RKO (cell line): ENCODE data around the gene LUZP2.
A peak's percentile ranks its signal among the peaks of the same experiment; 100 is the strongest.
"Not testable (repeated sequence)": the region's sequence is repeated elsewhere in the genome, so short reads cannot be mapped to it uniquely, and the experiment has no call there.

Experiments used
- DNase-seq: peaks from one replicate; pipeline ENCODE4 v3.0.0-alpha.2; 2016; ENCODE audit warnings: low spot score

LUZP2 gene

DNA sequence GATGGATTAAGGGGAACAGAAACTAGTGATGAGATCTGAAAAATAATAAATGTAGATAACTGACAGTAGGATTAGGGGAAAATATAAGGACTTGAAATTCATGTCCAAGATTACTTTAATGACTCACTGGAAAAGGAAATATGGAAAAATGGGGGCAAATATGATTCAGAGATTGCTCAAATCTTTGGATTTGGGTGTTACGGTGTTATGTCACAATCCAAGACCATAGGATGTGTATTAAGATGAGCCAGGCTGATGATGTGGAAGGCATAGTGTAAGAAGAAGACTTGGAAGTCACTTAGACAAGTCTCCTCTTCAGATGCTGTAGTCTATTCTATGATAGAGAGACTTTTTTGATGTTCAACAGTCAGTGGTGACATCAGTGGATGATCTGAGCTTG, 323.7 kb downstream of the LUZP2 start:
- DNase-seq, result peak; percentile 0

DNA sequence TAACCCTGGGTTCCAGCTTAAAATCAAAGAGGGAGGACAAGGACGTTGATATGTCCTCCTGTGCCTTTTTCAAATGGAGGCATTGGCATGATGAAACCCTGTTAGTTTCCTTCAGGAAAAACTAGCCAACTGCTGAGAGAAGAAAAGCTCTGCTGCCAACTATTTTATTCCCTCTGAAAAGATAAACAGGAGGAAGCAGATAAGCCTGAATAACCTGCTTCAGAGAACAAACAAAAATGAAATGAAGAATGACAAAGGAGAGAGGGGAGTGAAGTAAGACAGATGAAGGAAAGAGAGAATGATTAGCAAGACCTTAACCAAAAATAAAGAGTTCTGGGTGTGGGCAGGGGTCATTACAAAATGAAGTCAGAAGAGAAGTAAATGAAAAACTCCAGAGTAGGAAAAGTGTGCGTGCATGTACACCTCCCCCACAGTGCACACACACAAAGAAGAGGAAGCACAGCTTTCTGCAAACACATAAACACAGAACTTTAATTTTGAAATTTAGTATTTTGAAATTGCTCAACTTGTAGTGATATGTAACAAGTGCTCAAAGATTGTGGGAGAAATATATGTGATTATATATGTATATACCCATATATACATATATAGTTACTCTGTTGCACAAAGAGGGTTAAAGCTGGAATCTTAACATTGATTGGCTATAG, 332.2 kb downstream of the LUZP2 start:
- DNase-seq, result no peak

DNA sequence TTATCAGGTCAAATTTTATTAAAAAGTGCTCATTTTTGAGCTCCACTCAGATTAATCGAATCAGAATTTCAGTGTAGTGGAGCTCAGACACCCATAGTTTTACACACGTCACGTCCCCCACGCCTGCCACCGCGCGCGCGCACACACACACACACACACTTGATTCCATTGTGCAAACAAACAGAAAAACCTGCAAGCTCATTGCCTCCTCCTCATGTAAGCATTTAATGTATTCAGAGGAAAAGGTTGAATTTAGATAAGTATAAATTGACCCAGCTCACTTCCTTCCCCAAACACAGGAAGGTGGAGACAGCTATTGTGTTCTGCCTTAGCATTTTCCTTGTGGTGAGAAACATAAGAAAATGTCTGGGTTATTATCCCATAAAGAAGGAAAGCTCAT, 336.7 kb downstream of the LUZP2 start:
- no peak for DNase-seq

DNA sequence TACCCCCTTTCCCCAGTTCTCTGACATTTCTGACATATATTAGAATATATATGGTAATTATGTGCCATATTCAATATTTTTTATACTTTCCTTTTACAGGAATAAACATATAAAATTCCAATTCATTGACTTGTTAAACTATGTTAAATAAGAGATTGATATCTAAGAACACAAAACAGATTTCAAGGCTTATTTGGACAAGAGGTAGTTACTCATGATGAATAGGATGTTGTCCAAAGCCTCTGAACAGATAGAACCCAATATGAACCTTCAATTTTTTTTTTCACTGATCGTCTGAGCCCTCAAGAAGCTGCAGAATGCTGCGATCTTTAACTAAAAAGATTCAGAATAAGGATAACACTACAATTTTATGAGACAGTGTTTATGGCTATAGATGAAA, 340.3 kb downstream of the LUZP2 start:
- no peak for DNase-seq

DNA sequence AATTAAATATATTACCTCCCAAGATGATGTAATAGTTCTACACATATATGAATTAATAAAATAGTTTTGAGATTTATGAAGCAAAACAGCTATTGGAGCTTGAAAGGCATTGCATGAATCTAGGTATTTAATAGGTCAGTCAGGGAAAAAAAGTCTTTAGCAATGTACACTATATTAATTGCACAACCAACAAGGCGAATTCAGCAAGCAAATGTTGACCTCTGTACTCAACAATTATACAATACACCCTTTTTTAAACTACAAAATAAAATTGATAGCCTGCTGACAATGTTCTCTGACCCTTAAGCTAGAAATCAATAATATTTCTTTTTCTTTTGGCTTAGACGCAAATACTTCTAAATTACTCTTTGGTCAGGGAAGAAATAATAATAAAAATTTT, 345.5 kb downstream of the LUZP2 start:
- DNase-seq, result no peak

DNA sequence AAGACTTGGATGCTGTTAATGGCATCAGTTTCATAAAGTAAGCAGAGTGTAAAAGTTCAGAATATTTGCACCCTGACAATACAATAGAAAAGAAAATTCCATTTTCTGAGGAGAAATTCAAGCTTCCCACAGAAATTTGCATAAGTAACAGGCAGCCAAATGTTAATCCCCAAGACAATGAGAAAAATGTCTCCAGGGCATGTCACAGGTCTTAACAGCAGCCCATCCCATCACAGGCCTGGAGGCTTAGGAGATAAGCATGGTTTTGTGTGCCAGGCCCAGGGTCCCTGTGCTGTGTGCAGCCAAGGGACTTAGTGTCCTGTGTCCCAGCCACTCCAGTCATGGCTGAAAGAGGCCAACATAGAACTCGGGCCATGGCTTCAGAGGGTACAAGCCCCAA, 347.6 kb downstream of the LUZP2 start:
- no peak for DNase-seq

DNA sequence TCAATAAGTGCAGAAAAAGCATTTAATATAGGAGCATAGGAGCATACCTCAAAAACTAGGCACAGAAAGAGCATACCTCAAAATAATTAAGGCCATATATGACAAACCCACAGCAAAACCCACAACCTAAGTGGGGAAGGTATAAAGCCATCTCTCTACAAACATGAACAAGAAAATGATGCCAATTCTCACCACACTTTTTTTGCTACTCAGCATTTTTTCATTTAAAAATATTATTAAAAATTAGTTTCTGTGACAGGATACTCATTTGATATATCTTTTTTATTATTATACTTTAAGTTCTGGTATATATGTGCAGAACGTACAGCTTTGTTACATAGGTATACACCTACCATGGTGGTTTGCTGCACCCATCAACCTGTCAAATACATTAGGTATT, 352.0 kb downstream of the LUZP2 start:
- no peak for DNase-seq

DNA sequence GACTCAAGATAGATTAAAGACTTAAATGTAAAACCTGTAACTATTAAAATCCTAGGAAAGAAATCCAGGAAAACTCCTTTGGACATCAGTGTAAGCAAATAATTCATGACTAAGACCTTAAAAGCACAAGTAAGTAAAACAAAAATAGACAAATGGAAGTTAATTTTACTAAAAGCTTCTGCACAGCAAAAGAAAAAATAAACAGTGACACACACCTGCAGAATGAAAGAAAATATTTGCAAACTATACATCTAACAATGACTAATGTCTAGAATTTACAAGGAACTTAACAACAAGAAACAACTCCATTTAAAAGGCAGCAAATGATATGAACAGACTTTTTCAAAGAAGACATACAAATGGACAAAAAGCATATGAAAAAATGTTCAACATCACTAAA, 359.1 kb downstream of the LUZP2 start:
- no peak for DNase-seq

DNA sequence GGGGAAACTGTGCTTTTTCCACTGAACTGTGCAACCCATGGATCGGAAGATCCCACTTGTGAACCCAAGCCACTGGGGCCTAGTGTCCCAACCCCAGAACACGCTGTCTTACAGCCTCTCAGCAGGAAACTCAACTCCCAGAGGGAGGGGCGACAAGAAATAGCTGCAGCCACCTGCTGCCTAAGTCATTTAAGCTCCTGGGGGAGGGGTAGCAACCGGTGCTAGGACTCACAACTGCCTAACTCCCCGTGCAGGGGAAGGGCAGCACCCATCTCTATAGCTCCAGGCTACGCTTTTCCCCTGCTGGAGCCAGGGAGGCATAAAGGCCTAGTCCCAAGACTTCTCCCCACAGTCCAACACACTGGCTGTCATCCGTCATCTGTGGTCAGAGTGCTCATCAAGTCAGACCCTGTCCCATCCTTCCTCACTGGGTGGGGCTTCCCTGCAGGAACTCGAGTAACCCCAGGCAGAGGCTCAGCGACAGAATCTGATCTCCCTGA, 363.0 kb downstream of the LUZP2 start:
- DNase-seq, result no peak

DNA sequence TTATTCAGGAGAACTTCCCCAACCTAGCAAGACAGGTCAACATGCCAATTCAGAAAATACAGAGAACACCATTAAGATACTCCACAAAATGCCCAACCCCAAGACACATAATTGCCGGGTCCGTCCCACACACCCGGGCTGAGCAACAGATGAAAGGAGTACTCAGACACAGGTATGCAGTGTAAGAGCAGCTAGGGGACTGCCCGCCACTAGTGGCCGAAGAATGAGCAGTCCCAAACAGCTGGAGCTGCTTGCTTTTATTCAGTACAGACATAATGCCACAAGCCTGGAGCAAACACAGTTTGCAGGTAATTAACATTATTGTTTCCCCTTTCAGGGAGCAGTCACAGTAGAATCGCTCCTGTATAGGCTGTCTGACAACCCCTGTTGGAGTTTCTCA, 364.6 kb downstream of the LUZP2 start:
- DNase-seq, result no peak

DNA sequence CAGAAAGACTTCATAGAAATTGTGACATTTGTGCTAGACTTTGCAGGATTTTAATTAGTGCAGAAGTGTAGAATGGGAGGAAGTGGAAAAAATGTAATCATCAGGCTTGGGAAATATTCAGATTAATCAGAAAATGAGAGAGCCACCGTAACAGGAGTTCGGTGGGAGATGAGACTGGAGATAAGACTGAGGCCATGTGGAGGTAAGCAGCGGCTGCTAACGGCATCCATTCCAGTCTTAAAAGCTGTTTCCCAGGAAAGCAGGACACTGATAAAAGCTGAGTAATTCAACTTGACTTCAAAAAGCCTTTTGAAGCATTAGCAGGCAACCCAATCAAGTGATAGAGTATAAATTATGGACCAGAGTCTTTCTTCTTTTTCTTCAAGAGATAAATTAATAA, 369.9 kb downstream of the LUZP2 start:
- DNase-seq, result no peak

DNA sequence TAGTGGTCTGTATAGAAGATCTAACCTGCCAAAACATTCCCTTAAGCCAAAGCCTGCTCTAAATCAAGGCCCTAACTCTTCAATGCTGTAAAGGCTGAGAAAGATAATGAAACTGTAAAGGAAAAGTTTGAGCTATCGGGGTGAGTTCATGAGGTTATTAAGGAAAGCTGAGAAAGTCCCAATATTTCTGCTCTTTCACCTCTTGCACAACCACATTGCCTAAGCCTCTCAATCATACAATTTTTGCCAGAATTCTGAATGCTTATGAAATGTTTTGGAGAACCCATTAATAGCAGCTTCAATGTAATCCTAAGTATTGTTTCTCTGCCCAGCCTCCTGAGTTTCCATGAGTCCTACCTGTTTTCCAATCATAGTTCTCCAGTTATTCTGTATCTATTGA, 373.2 kb downstream of the LUZP2 start:
- DNase-seq, result no peak

DNA sequence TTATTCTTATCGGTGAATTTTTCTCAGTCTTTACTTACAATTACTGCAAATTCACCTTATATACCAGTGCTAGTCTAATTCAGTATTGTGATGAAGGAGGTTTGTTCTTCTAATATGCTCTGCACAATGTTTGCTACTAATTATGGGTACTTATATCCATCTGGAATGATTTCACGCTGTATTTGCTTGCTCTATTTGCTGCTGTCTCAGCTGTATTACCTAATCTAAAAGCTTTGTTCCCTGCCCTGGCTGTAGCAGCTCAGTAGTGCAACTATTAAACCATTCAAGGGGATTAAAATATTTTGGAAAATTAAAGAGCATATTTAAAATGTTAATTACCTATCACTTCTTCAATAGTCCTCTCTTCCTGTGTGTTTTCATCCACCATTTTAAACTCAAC, 375.3 kb downstream of the LUZP2 start:
- DNase-seq, result no peak

DNA sequence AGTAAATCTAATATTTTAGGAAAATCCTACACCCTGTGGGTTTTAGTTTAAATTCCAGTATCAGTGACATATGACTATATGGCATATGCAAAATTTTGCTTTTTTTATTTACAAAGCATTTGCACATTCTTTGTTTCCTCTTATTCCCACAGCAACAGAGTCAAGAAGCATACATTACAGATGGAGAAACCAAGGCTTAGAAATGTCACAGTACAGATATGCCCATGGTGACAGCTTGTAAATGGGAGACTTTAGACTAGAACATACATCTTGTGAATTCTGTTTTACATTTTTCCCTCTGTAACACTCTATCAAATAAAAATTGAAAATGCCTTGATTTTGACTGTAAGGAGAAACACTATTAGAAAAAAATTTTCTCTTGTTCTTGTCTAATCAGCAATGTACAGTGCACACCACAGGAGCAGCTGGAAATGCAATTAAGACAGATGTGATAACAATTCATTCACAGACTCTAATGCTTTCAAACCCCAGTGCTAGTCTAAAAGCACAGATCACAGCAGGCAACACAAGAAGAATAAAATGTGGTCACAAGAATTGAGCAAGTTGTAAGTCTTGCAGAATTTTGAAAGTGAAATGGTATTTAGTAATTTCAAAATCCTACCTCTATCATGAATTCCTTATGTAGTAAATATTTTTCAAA, 375.9 kb downstream of the LUZP2 start:
- DNase-seq, result no peak

DNA sequence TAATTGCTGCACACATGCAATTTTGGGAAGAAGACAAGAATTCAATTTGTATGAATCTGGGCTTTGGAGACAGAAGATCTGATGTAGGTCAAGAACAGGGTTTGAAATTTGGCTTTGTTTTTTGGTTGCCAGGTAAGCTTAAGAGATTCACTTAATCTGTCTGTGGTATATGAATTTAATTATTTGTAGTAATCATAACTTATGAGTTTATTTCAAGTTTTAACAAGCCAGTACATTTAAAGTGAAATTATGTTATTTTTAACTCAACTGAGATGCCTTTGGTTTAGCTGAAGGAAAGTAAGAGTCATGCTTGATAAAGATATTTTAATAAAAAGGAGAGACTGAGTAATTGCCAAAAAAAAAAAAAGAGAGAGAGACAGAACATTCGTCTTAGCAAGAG, 384.1 kb downstream of the LUZP2 start:
- DNase-seq, result no peak

DNA sequence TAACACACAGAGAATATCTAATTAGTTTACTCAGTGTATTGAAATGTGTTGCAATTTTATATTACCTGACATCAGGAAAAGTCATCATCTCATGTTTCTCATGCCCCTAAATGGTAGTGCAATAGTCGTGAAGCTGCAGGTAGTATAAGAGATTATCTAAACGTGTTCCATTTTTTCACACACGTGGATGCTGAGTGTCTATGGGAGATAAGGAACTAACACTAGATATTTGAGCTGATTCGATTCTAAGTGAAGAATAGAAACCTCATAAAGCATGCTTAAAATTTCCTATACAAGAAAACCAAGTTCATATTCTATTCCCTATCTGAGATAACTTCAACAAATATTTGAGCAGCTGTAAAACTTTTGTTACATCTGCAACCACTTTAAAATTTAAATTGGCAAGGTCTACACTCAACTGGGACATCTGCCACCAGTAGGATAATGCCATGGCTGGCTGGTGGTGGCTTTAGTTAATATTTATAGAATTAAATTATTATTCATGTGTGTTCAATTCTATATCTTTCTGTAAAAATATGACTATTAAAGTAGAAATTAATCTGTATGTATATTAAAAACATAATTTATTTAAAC, 388.8 kb downstream of the LUZP2 start:
- no peak for DNase-seq

DNA sequence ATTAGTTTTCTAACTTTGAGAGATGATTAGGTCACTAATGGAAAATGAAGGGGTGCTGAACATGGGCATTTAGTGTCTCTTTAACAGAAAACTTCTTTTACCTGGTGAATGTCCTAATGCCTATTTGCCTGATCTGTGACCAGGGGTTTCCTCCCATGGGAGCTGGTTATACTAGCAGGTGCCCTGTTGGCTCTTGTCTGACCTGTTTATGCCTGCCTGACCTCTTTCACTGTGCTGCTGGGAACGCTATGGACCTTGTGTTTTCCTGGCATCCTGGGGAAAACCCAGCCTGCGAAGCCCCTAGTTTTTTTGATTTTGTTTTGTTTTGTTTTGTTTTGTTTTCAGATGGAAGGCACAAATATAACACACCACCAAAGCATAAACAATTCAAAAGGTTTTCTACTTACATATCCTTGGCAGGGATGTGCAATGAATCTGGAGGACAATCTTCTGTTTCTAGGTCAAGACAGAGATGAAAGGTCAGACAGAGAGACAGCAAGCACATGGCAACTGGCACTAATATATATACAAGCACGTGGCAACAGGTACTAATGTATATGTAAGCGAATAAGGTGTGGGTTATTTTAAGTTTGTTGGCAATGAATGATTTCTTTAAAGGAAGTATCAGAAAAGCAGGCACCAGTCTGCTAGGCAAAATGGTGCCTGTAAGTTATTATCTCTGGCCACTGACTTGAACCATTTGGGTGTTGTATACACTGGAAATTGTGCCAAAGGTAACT, 390.2 kb downstream of the LUZP2 start:
- DNase-seq, result no peak

DNA sequence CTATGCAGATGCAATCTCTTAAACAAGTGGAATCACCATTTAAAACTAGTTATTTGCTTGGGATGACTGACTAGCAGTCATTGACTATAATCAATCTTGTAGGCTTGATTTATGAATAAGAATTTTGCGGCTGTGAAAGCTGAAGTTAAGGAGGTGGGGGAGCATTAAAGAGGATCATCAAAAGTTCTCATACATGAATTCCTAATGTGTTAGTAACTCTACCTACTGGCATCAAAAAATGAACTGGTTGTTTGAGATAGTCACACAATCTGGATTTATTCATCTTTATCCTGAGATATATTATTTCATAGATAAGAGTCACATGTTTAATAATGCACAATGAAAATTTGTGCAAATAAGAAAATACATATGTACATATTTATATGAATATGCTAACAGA, 393.6 kb downstream of the LUZP2 start:
- no peak for DNase-seq

DNA sequence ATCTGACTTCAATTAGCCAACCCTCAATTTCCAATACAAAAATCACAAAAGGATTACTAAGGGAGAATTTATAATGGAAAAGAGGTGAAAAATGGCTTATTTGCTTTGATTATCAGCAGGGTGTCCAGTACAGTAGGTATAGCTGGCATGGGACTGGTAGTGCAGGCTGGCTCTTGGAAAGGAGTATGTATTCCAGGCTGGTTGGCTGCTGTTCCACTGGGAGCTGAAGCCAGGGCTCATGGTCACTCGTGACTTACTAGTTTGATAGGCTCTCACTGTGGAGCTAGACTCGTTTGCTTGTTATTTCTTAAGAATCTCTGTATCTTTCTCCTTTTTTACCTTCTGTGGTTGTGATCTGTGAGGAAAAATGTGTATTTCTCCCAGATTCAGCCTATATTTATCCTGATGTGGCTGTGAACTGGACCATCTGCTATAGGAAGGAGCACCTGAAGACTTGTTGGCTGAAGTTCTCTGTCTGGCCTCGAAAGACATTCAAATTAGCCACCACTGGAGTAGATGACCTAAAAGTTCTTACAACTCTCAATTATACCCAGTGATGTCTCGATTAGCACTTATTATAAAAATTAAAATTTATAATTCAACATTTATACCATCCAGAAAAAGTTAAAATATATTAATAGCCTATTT, 395.1 kb downstream of the LUZP2 start:
- DNase-seq, result not testable (repeated sequence)

DNA sequence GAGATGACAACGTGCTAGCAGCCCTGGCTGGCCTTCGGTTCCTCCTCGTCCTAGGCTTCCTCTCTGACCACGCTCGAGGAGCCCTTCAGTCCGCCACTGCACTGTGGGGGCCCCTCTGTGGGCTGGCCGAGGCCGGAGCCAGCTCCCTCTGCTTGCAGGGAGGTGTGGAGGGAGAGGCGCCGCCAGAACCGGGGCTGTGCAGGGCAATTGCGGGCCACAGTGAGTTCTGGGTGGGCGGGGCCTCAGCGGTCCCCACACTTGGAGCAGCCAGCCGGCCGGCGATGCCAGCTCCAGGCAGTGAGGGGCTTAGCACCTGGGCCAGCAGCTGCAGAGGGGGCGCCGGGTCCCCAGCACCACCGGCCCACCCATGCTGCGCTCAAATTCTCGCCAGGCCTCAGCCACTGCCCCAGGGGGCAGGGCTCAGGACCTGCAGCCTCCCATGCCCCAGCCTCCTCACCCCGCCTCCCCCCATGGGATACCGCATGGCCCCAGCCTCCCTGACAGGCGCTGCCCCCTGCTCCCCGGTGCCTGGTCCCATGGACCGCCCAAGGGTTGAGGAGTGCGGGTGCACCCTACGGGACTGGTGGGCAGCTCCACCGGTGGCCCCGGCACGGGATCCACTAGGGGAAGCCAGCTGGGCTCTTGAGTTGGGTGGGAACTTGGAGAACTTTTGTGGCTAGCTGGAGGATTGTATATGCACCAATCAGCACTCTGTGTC, 399.4 kb downstream of the LUZP2 start:
- no peak for DNase-seq

DNA sequence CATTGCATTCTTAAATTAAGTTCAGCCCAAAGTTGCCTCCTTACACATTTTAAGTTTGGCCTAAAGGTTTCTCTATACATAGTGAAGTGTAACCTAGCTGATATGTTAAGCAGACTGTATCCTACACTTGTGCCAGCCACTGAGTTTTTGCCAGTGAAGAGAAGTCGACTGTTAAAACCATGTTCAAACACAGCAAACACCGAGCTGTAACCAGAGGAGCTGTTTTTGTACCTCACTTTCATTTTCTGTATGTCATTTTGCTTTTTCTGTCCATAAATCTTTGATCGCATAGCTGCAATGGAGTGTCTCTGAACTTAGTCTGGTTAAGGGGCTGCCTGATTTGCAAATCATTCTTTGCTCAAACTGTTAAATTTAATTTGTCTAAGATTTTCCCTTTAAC, 403.7 kb downstream of the LUZP2 start:
- DNase-seq, result no peak
